Erythroblast (primary cell): ENCODE data around the gene B4GALNT3.

ENCODE experiments used
- GATA1 ChIP-seq: IDR thresholded peaks from 2 replicates; pipeline ENCODE4 v1.6.1; 2011; ENCODE audit warnings: low read depth, mild to moderate bottlenecking, control low read depth, low read length, moderate library complexity
- POLR2A ChIP-seq: IDR thresholded peaks from 2 replicates; pipeline ENCODE4 v1.6.1; 2011; ENCODE audit warnings: mild to moderate bottlenecking, low read length

DNA sequence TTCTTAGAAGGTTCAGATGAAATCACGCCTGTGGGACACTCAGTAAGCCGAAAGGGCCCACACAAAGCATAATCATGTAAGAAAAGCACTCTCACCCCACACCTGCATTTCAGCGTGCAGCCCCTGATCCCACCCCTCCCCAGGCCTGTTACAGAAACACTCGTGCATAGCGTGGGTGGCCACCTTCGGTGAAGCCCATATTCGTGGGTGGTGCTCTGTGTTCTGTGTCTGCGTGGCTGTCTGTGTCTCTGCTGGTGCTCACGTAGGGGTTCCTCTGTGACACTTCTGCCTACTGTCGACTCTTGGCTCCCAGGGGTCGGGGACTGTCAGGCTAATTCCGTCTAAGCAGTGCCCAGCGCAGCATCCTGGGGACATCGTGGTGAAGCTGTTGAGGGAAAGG lies 74.0 kb downstream of the B4GALNT3 start:
- TF ChIP-seq POLR2A (no peak), GATA1 (no peak)
